ENCODE data around the gene CCL16. TPM values are rescaled to one million over a fixed set of nuclear protein-coding genes. Genes with fewer than 3 reads are reported as not detected.
"Not testable (repeated sequence)": the region's sequence is repeated elsewhere in the genome, so short reads cannot be mapped to it uniquely, and the experiment has no call there.

CCL16 gene
- total RNA-seq, 1 experiment from 2014 or later, result not detected

DNA sequence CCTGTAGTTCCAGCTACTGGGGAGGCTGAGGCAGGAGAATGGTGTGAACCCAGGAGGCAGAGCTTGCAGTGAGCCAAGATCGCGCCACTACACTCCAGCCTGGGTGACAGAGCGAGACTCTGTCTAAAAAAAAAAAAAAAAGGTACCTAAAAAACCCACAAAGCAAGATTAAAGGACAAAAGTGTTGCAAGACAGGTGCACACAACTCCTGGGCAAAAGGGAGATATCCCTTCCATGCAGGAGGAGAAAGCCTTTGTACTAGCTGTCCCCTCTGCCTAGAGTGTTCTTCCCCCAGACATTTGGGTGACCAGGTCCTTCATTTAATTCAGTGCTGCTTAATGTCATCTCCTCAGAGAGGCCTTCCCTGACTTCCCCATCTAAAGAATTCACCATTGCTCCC is 42.8 kb downstream of the CCL16 start:
- not testable (repeated sequence) for DNase-seq (ENCODE audit: low read depth)

DNA sequence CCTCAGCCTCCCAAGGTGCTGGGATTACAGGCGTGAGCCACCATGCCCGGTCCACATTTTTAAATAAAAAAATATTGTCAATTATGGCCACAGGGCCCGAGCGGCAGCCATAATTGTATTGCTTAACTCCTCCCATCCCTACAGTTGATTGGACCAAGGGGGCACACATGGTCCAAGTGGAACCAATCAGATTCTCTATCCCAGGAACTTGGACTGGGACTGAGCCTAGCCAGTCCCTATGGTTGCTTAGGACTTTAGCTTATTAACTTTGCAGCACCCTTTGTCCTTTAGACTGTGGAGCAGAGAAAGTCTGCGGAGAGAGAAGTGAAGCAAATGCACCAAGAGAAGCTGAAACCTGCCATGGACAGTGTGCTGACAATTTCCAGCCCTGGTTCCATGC is 45.2 kb downstream of the CCL16 start:
- no peak for DNase-seq (ENCODE audit: low read depth)

DNA sequence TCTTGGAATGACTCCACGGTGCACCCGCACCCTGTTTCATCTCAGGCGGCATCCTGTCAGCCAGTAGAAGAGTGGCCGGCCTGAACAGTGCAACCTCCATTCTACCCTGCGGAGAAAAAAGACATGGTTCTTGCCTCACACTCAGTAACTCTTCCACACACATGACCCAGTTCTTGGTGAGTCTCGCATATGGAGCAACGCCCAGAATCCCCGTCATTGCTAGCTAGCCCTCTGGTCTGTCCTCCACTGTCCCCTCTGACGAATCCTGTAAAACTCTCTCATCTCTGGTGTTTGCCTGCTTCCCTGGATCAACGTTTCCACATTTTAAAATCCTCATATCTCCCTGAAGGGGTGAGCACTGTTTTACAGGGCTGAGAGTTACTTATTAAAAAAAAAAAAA is 46.5 kb downstream of the CCL16 start:
- DNase-seq (ENCODE audit: low read depth), result no peak

- no peak for DNase-seq (ENCODE audit: low read depth)
Observed at GRCh38 chr17:35932586-35932985, 48.7 kb downstream of the CCL16 start.

- no peak for DNase-seq (ENCODE audit: low read depth)
Observed at GRCh38 chr17:35931794-35932425, 49.4 kb downstream of the CCL16 start.

DNA sequence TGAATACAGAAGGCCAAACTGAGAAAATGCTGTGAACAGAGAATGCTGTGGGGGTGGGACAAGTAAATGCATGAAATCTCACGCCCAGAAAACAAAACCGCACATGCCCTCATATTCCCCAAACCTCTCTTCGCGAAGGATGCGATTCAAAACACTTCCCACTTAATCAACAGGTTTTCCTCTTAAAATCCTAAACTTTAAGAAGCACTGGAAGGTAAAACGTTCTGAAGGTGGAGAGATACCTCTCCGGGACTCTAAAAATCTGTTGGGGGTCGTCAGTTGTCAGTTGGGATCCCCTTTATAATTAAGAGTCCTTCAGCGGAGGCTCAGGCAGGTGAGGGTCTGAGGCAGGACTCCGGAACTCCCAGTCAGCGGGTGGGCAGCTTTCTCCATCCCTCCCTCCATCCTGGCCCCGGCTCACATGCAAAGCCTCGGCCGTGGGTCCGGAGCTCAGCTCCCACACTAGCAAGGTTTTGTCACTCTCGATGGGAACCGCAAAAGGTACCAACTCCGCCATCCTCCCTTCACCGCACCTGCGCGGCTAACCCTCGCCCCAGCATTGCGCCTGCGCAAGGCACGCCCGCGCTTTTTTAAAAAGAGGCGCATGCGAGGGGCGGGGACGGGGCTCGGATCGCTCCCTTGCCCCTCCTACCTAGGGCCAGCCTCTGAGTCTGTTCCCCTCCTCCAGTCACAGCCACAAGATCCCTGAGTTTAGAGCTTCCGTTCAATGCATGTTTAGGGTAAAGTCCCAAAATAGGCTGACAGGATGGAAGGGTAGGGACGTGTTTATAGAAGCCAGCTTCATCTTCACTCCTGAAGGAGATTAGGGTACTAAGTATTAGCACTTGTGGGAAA is 50.9 kb downstream of the CCL16 start, which contains the start of gene RDM1:
RDM1 (minus strand) TSS at position 563 of the 855 bp plus-strand sequence; CDS start at position 517, 46 bp downstream.
- DNase-seq (ENCODE audit: low read depth), result peak; percentile 55

- no peak for DNase-seq (ENCODE audit: low read depth)
Observed at GRCh38 chr17:35927714-35928113, 53.6 kb downstream of the CCL16 start.

Other genes with a start within 250 kb of the CCL16 start
- gene RASL10B, start 249.9 kb downstream of the CCL16 start, total RNA-seq (2014; rRNA removed), result 0.32 and 0.63 TPM in 2 replicates
- not detected in 2 replicates for gene GAS2L2, start 228.3 kb downstream of the CCL16 start, total RNA-seq (2014; rRNA removed)
- not detected in 2 replicates for gene C17orf50, start 220.6 kb downstream of the CCL16 start, total RNA-seq (2014; rRNA removed)
- gene MMP28, start 185.9 kb downstream of the CCL16 start, total RNA-seq (2014; rRNA removed), result not detected in 2 replicates
- 25.9 and 42.4 TPM in 2 replicates for gene TAF15, start 172.0 kb downstream of the CCL16 start, total RNA-seq (2014; rRNA removed)
- gene HEATR9, start 112.6 kb downstream of the CCL16 start, total RNA-seq (2014; rRNA removed), result not detected in 2 replicates
- gene CCL5, start 101.1 kb downstream of the CCL16 start, total RNA-seq (2014; rRNA removed), result 1.1 and 1.9 TPM in 2 replicates
- 0.77 and 1.8 TPM in 2 replicates for gene RDM1, start 50.7 kb downstream of the CCL16 start, total RNA-seq (2014; rRNA removed)
- not detected in 2 replicates for gene LYZL6, start 37.8 kb downstream of the CCL16 start, total RNA-seq (2014; rRNA removed)
- gene CCL14, start 5.2 kb upstream of the CCL16 start, total RNA-seq (2014; rRNA removed), result not detected in 2 replicates
- gene CCL15, start 20.1 kb upstream of the CCL16 start, total RNA-seq (2014; rRNA removed), result not detected in 2 replicates
- not detected in 2 replicates for gene CCL23, start 36.5 kb upstream of the CCL16 start, total RNA-seq (2014; rRNA removed)
- gene CCL18, start 82.8 kb upstream of the CCL16 start, total RNA-seq (2014; rRNA removed), result not detected in 2 replicates
- not detected in 2 replicates for gene CCL3, start 108.6 kb upstream of the CCL16 start, total RNA-seq (2014; rRNA removed)
- not detected in 2 replicates for gene CCL4, start 122.3 kb upstream of the CCL16 start, total RNA-seq (2014; rRNA removed)
- gene TBC1D3B, start 195.1 kb upstream of the CCL16 start, total RNA-seq (2014; rRNA removed), result 1.4 TPM in 1 of 2 replicates, not detected in the other
- gene CCL3L1, start 215.3 kb upstream of the CCL16 start, total RNA-seq (2014; rRNA removed), result not detected in 2 replicates
- gene CCL4L2, start 229.6 kb upstream of the CCL16 start, total RNA-seq (2014; rRNA removed), result not detected in 2 replicates